ENCODE measurements around the gene MTA3. TPM values are rescaled to one million over a fixed set of nuclear protein-coding genes. Genes with fewer than 3 reads are reported as not detected.
"Not testable (repeated sequence)": the region's sequence is repeated elsewhere in the genome, so short reads cannot be mapped to it uniquely, and the experiment has no call there.

MTA3 gene
- total and polyA plus RNA-seq, 2 donors (not counting 3 experiments of a cell fraction or from before 2014, with no cell fraction given), result 36.3 to 53.3 TPM

DNA sequence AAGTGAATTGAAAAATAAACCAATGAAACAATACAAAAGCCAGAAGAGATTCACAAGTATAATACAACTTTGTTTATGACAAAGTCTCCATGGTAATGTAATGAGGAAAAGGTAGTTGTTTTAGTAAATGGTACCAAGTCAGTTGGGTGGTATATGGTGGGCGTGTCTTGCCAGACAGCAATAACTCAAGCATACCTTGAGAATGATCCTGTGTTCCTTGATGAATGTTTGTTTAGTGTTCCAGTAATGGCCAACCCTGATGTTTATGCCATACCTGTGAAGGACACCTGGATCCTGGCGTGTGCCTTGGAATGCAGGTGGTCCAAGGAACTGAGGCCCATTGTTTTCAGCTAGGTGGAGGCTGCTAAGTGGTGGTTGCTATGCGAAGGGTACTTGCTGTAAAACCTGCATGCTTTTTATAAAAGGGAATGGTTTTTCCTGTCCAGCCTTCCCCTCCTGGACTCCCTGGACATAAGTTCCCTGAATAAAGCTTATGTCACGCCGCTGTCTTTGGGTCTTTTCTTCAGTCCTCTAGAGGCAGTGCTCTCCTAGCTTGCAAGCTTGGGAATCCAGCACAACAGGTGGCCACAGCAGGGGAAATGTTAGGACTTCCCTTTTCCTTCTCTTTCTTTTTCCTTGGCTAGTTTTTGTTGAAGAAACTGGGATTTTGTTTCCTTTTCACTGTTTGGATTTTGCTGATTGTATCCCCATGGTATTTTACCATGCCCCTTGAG, 54.7 kb downstream of the MTA3 start:
- Histone ChIP-seq H3K4me3 (replicated peaks in 1 of 3; ENCODE audit: insufficient read depth in 1 of 3, low read depth in 1 of 3, low read length in 3 of 3) (no peak overlapping the region), H4K20me1 (replicated peaks; ENCODE audit: control insufficient read depth, extremely low read depth, insufficient read depth, low read length) (no peaks in the 10 kb centered on the region), H2AFZ (ENCODE audit: low read depth, low read length) (no peak overlapping the region), H3K79me2 (ENCODE audit: control insufficient read depth, insufficient read depth, low read length) (peaks cover 3% of the 10 kb centered on the region), H3K27me3 (ENCODE audit: control insufficient read depth in 2 of 2, insufficient read depth in 2 of 2, low read length in 2 of 2) (no peaks in the 10 kb centered on the region), H3K4me1 (ENCODE audit: control insufficient read depth, extremely low read depth, insufficient read depth, low read length) (peaks cover 17% of the 10 kb centered on the region), H3K36me3 (ENCODE audit: control insufficient read depth in 2 of 2, extremely low read depth in 1 of 2, insufficient read depth in 2 of 2, low read length in 2 of 2) (no peaks in the 10 kb centered on the region), H3K9me3 (replicated peaks; ENCODE audit: control insufficient read depth, insufficient read depth, low read length) (no peaks in the 10 kb centered on the region), H3K9ac (replicated peaks; ENCODE audit: extremely low read depth, insufficient read depth, low read length) (no peak overlapping the region), H3K27ac (ENCODE audit: insufficient read depth, low read depth, low read length) (no peak overlapping the region), H3K9me1 (replicated peaks; ENCODE audit: control insufficient read depth, extremely low read depth, insufficient read depth, low read length) (no peaks in the 10 kb centered on the region), H3K4me2 (ENCODE audit: insufficient read depth, low read length) (no peak overlapping the region)
- no peak for TF ChIP-seq POLR2AphosphoS5 (IDR thresholded peaks at IDR 0.05; ENCODE audit: insufficient read depth, low read depth, low read length)
- TF ChIP-seq, protein P1, sequence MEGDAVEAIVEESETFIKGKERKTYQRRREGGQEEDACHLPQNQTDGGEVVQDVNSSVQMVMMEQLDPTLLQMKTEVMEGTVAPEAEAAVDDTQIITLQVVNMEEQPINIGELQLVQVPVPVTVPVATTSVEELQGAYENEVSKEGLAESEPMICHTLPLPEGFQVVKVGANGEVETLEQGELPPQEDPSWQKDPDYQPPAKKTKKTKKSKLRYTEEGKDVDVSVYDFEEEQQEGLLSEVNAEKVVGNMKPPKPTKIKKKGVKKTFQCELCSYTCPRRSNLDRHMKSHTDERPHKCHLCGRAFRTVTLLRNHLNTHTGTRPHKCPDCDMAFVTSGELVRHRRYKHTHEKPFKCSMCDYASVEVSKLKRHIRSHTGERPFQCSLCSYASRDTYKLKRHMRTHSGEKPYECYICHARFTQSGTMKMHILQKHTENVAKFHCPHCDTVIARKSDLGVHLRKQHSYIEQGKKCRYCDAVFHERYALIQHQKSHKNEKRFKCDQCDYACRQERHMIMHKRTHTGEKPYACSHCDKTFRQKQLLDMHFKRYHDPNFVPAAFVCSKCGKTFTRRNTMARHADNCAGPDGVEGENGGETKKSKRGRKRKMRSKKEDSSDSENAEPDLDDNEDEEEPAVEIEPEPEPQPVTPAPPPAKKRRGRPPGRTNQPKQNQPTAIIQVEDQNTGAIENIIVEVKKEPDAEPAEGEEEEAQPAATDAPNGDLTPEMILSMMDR (IDR thresholded peaks at IDR 0.05; ENCODE audit: extremely low read depth in 1 of 2, insufficient read depth in 1 of 2, low read depth in 1 of 2, low read length in 2 of 2), result no peak
- TF ChIP-seq GATA2 (IDR thresholded peaks at IDR 0.05; ENCODE audit: insufficient read depth, insufficient read length, low read depth, low read length), result no peak
- no peak for TF ChIP-seq MYC (IDR thresholded peaks at IDR 0.05; ENCODE audit: low read depth, low read length)
- no TSS peak for BruUV-seq (replicated peaks)
- intact Hi-C loops (cut with micrococcal nuclease), result no loop called here
- FAIRE-seq (no peak), DNase-seq (ENCODE audit: low read depth, low spot score) (peak; percentile 4)
- ChIA-PET CTCF (interaction anchor here (0.9 kb wide), 1 partner anchor 40 kb away, joined by 3 read pairs; no protein-coding TSS in a partner anchor), POLR2A (no interaction called here)
- dilution Hi-C loops (cut with MboI; ENCODE audit: extremely low pct_ligation_motif_present, low sequenced_read_pairs), result no loop called here

DNA sequence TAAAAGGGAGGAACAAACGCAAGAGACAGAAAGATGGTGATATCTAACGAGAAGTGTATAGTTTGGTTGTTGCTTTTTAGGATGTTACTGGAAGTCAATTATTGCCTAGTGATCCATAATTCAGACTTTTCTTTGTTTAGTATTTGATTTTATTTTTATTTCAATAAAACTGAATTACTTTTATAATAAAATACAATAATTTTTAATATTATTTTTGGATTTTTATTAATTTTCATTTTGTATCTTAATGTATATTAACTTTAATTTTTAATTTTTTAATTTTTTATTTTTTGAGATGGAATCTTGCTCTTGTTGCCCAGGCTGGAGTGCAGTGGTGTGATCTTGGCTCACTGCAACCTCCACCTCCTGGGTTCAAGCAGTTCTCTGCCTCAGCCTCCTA, 55.6 kb downstream of the MTA3 start:
- Histone ChIP-seq H3K9me1 (replicated peaks; ENCODE audit: control insufficient read depth, extremely low read depth, insufficient read depth, low read length) (no peaks in the 10 kb centered on the region), H3K4me1 (ENCODE audit: control insufficient read depth, extremely low read depth, insufficient read depth, low read length) (peaks cover 7% of the 10 kb centered on the region), H3K27me3 (ENCODE audit: control insufficient read depth in 2 of 2, insufficient read depth in 2 of 2, low read length in 2 of 2) (no peaks in the 10 kb centered on the region), H4K20me1 (replicated peaks; ENCODE audit: control insufficient read depth, extremely low read depth, insufficient read depth, low read length) (no peaks in the 10 kb centered on the region), H2AFZ (ENCODE audit: low read depth, low read length) (no peak overlapping the region), H3K4me2 (ENCODE audit: insufficient read depth, low read length) (no peak overlapping the region), H3K4me3 (replicated peaks in 1 of 3; ENCODE audit: insufficient read depth in 1 of 3, low read depth in 1 of 3, low read length in 3 of 3) (no peak overlapping the region), H3K9ac (replicated peaks; ENCODE audit: extremely low read depth, insufficient read depth, low read length) (no peak overlapping the region), H3K36me3 (ENCODE audit: control insufficient read depth in 2 of 2, extremely low read depth in 1 of 2, insufficient read depth in 2 of 2, low read length in 2 of 2) (no peaks in the 10 kb centered on the region), H3K79me2 (ENCODE audit: control insufficient read depth, insufficient read depth, low read length) (peaks cover 3% of the 10 kb centered on the region), H3K27ac (ENCODE audit: insufficient read depth, low read depth, low read length) (no peak overlapping the region), H3K9me3 (replicated peaks; ENCODE audit: control insufficient read depth, insufficient read depth, low read length) (no peaks in the 10 kb centered on the region)
- intact Hi-C loops (cut with micrococcal nuclease) (no loop called here), dilution Hi-C loops (cut with MboI; ENCODE audit: extremely low pct_ligation_motif_present, low sequenced_read_pairs) (no loop called here)
- ChIA-PET POLR2A (no interaction called here), CTCF (no interaction called here)
- no peak for FAIRE-seq
- no TSS peak for BruUV-seq (replicated peaks)
- DNase-seq (ENCODE audit: low read depth, low spot score), result no peak
- no peak for TF ChIP-seq EZH2 (IDR thresholded peaks at IDR 0.05; ENCODE audit: borderline replicate concordance, low read depth, low read length, severe bottlenecking)
- TF ChIP-seq, protein P1 (IDR thresholded peaks at IDR 0.05; ENCODE audit: extremely low read depth in 1 of 2, insufficient read depth in 1 of 2, low read depth in 1 of 2, low read length in 2 of 2), result no peak

DNA sequence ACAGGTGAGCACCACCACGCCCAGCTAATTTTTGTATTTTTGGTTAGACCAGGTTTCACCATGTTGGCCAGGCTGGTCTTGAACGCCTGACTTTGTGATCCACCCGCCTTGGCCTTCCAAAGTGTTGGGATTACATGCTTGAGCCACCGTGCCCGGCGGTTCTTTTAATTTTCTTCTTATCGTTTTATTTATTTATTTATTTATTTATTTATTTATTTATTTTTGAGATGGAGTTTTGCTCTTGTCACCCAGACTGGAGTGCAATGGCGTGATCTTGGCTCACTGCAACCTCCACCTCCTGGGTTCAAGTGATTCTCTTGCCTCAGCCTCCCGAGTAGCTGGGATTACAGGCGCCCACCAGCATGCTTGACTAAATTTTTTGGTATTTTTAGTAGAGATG, 59.6 kb downstream of the MTA3 start:
- H3K79me2 ChIP-seq (ENCODE audit: control insufficient read depth, insufficient read depth, low read length); H3K9me1 ChIP-seq (replicated peaks; ENCODE audit: control insufficient read depth, extremely low read depth, insufficient read depth, low read length); H3K27ac ChIP-seq (ENCODE audit: insufficient read depth, low read depth, low read length); H3K9me3 ChIP-seq (replicated peaks; ENCODE audit: control insufficient read depth, insufficient read depth, low read length); H3K4me3 ChIP-seq (replicated peaks in 1 of 3; ENCODE audit: insufficient read depth in 1 of 3, low read depth in 1 of 3, low read length in 3 of 3); H3K4me2 ChIP-seq (ENCODE audit: insufficient read depth, low read length); POLR2A ChIA-PET; CTCF ChIA-PET; BruUV-seq (replicated peaks); H2AFZ ChIP-seq (ENCODE audit: low read depth, low read length); H3K4me1 ChIP-seq (ENCODE audit: control insufficient read depth, extremely low read depth, insufficient read depth, low read length); H3K36me3 ChIP-seq (ENCODE audit: control insufficient read depth in 2 of 2, extremely low read depth in 1 of 2, insufficient read depth in 2 of 2, low read length in 2 of 2); H3K27me3 ChIP-seq (ENCODE audit: control insufficient read depth in 2 of 2, insufficient read depth in 2 of 2, low read length in 2 of 2); dilution Hi-C loops (cut with MboI; ENCODE audit: extremely low pct_ligation_motif_present, low sequenced_read_pairs); H3K9ac ChIP-seq (replicated peaks; ENCODE audit: extremely low read depth, insufficient read depth, low read length); FAIRE-seq; DNase-seq (ENCODE audit: low read depth, low spot score); H4K20me1 ChIP-seq (replicated peaks; ENCODE audit: control insufficient read depth, extremely low read depth, insufficient read depth, low read length); intact Hi-C loops (cut with micrococcal nuclease): not testable (repeated sequence)

Measured in endothelial cell of umbilical vein (primary cell).